Testis (tissue), 2 donors: ENCODE results near the gene KDM7A.

ENCODE experiments used
- CTCF ChIP-seq, 3 experiments: fragments of 450-650 bp in 2 of 3; fragments of 200-600 bp in 1 of 3; sonication (generic) in 1 of 3; IDR thresholded peaks; one replicate each; pipeline ENCODE4 v1.5.1; 2016 to 2019; ENCODE audit warnings: antibody characterized with exemption in 3 of 3, mild to moderate bottlenecking in 2 of 3, moderate library complexity in 1 of 3
- POLR2A ChIP-seq: fragments of 450-650 bp; IDR thresholded peaks from one replicate; pipeline ENCODE4 v1.6.1; 2017; ENCODE audit warnings: antibody characterized with exemption, mild to moderate bottlenecking, moderate library complexity

GRCh38 chr7:140122965-140123364, 53.8 kb downstream of the KDM7A start:
- no peak for TF ChIP-seq CTCF (IDR thresholded peaks at IDR 0.05)
- TF ChIP-seq POLR2A = no peak
